HCT116 (cell line): ENCODE results near the gene HAUS1.

Source experiments
- EZH2 ChIP-seq: fragments of 200-600 bp; sonication (generic); IDR thresholded peaks from 2 replicates; pipeline ENCODE4 v1.6.1; 2017; ENCODE audit warnings: antibody characterized with exemption, mixed run types
- ZNF274 ChIP-seq: fragments of 200-500 bp; sonication (Bioruptor generic); IDR thresholded peaks from 2 replicates; pipeline ENCODE4 v1.6.1; 2014; ENCODE audit warnings: mild to moderate bottlenecking, low read depth, low read length, inconsistent platforms
- TF ChIP-seq, protein P1 (sequence below), 3 experiments: fragments of 200-600 bp in 1 of 3; sonication (generic) in 1 of 3; IDR thresholded peaks in 2 of 3; conservative IDR thresholded peaks in 1 of 3; 2 replicates each; pipeline ENCODE4 v1.5.1; 2012 to 2017; ENCODE audit warnings: low read depth in 2 of 3, low read length in 2 of 3, antibody characterized with exemption in 1 of 3, borderline replicate concordance in 1 of 3, control low read depth in 1 of 3, mild to moderate bottlenecking in 1 of 3, mixed read lengths in 1 of 3, mixed run types in 1 of 3, moderate library complexity in 1 of 3; ENCODE audit not compliant: insufficient read depth in 1 of 3
- TF ChIP-seq, protein P2 (sequence below): IDR thresholded peaks from 2 replicates; pipeline ENCODE4 v1.6.1; 2012; ENCODE audit warnings: low read depth

DNA sequence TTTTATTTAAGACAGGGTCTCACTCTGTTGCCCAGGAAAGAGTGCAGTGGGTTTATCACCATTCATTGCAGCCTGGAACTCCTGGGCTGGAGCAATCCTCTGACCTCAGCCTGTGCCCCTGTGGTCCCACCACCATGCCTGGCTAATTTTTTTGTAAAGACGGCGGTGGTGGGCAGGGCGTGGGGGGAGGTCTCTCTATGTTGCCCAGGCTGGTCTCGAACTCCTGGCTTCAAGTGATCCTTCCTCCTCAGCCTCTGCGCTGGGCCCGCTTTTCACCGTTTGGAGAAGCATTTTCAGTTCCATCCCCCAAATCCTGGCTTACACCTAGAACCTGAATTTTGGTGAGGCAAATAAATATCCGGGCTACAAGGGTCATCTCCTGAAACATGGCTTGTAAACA lies 4.7 kb upstream of the HAUS1 start:
- TF ChIP-seq, protein P1, sequence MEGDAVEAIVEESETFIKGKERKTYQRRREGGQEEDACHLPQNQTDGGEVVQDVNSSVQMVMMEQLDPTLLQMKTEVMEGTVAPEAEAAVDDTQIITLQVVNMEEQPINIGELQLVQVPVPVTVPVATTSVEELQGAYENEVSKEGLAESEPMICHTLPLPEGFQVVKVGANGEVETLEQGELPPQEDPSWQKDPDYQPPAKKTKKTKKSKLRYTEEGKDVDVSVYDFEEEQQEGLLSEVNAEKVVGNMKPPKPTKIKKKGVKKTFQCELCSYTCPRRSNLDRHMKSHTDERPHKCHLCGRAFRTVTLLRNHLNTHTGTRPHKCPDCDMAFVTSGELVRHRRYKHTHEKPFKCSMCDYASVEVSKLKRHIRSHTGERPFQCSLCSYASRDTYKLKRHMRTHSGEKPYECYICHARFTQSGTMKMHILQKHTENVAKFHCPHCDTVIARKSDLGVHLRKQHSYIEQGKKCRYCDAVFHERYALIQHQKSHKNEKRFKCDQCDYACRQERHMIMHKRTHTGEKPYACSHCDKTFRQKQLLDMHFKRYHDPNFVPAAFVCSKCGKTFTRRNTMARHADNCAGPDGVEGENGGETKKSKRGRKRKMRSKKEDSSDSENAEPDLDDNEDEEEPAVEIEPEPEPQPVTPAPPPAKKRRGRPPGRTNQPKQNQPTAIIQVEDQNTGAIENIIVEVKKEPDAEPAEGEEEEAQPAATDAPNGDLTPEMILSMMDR (IDR thresholded peaks at IDR 0.05 in 2 of 3, conservative IDR thresholded peaks at IDR 0.05 in 1 of 3; ENCODE audit: borderline replicate concordance in 1 of 3, insufficient read depth in 1 of 3, low read depth in 2 of 3, low read length in 2 of 3): no peak
- TF ChIP-seq ZNF274 (no peak), EZH2 (no peak)
- TF ChIP-seq, protein P2, sequence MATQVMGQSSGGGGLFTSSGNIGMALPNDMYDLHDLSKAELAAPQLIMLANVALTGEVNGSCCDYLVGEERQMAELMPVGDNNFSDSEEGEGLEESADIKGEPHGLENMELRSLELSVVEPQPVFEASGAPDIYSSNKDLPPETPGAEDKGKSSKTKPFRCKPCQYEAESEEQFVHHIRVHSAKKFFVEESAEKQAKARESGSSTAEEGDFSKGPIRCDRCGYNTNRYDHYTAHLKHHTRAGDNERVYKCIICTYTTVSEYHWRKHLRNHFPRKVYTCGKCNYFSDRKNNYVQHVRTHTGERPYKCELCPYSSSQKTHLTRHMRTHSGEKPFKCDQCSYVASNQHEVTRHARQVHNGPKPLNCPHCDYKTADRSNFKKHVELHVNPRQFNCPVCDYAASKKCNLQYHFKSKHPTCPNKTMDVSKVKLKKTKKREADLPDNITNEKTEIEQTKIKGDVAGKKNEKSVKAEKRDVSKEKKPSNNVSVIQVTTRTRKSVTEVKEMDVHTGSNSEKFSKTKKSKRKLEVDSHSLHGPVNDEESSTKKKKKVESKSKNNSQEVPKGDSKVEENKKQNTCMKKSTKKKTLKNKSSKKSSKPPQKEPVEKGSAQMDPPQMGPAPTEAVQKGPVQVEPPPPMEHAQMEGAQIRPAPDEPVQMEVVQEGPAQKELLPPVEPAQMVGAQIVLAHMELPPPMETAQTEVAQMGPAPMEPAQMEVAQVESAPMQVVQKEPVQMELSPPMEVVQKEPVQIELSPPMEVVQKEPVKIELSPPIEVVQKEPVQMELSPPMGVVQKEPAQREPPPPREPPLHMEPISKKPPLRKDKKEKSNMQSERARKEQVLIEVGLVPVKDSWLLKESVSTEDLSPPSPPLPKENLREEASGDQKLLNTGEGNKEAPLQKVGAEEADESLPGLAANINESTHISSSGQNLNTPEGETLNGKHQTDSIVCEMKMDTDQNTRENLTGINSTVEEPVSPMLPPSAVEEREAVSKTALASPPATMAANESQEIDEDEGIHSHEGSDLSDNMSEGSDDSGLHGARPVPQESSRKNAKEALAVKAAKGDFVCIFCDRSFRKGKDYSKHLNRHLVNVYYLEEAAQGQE: no peak
